Measurements from ENCODE around the gene CD9.

CD9 gene

GRCh38 chr12:6221146-6221545, 20.9 kb downstream of the CD9 start:
- TF ChIP-seq CTCF (IDR thresholded peaks at IDR 0.05; ENCODE audit: low read depth, low read length): no peak
- DNase-seq (ENCODE audit: low read depth, low spot score): no peak
- H3K4me3 ChIP-seq (ENCODE audit: low read depth, low read length): no peak overlapping the region
- in situ Hi-C loops (cut with HindIII; ENCODE audit: low sequenced_read_pairs): no loop called here

GRCh38 chr12:6222078-6222654, 22.0 kb downstream of the CD9 start:
- TF ChIP-seq CTCF (IDR thresholded peaks at IDR 0.05; ENCODE audit: low read depth, low read length): no peak
- no peak overlapping the region for H3K4me3 ChIP-seq (ENCODE audit: low read depth, low read length)
- DNase-seq (ENCODE audit: low read depth, low spot score): peak; percentile 58
- in situ Hi-C loops (cut with HindIII; ENCODE audit: low sequenced_read_pairs): no loop called here

- no peak for TF ChIP-seq CTCF (IDR thresholded peaks at IDR 0.05; ENCODE audit: low read depth, low read length)
- no peak overlapping the region for H3K4me3 ChIP-seq (ENCODE audit: low read depth, low read length)
- DNase-seq (ENCODE audit: low read depth, low spot score): no peak
- in situ Hi-C loops (cut with HindIII; ENCODE audit: low sequenced_read_pairs): no loop called here
Measured at GRCh38 chr12:6223545-6223944, 23.3 kb downstream of the CD9 start.

GRCh38 chr12:6224550-6224949, 24.4 kb downstream of the CD9 start:
- H3K4me3 ChIP-seq (ENCODE audit: low read depth, low read length): no peak overlapping the region
- peak; percentile 70 for DNase-seq (ENCODE audit: low read depth, low spot score)
- in situ Hi-C loops (cut with HindIII; ENCODE audit: low sequenced_read_pairs): no loop called here
- TF ChIP-seq CTCF (IDR thresholded peaks at IDR 0.05; ENCODE audit: low read depth, low read length): no peak

GRCh38 chr12:6225630-6226001, 25.4 kb downstream of the CD9 start:
- DNase-seq (ENCODE audit: low read depth, low spot score): peak; percentile 39
- no peak overlapping the region for H3K4me3 ChIP-seq (ENCODE audit: low read depth, low read length)
- no peak for TF ChIP-seq CTCF (IDR thresholded peaks at IDR 0.05; ENCODE audit: low read depth, low read length)
- in situ Hi-C loops (cut with HindIII; ENCODE audit: low sequenced_read_pairs): no loop called here

- DNase-seq (ENCODE audit: low read depth, low spot score): peak; percentile 89
- in situ Hi-C loops (cut with HindIII; ENCODE audit: low sequenced_read_pairs): no loop called here
- no peak overlapping the region for H3K4me3 ChIP-seq (ENCODE audit: low read depth, low read length)
- TF ChIP-seq CTCF (IDR thresholded peaks at IDR 0.05; ENCODE audit: low read depth, low read length): no peak
Measured at GRCh38 chr12:6226002-6226678, 25.9 kb downstream of the CD9 start.

Measured in astrocyte of the spinal cord (primary cell).